HG03025 (cell line): ENCODE data around the gene KLRC1.
"Not testable (repeated sequence)": the region's sequence is repeated elsewhere in the genome, so short reads cannot be mapped to it uniquely, and the experiment has no call there.

Experiments
- ATAC-seq: cut with Tn5 transposase; IDR thresholded peaks from one replicate; pipeline ENCODE4 v1.9.1; 2021; ENCODE audit warnings: mild to moderate bottlenecking, moderate library complexity; ENCODE audit not compliant: unreplicated experiment, low FRiP score

The KLRC1 gene

DNA sequence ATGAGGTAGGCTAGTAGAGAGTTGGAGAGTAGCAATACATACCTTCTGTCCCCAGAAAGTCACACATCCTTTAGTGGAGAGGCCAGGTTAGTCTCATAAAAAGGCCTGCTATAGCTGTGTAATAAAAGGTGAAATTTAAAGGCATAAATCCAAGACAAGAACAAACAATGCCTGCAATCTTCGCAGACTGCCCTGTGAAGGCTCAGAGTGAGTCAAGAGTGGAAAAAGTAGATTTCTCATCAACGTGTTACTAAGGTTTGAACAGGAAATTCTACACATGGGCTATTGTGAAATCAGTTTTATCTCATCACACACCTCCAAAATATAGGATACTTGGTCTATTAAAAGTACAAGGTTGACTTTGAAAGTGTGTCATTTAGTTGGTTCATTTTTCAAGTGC, at the start of gene KLRC1:
Gene KLRC1 (minus strand): TSS at position 222 of the 400 bp plus-strand sequence. CDS start 2,221 bp downstream, outside the sequence.
- no peak for ATAC-seq

- no peak for ATAC-seq
Measured at GRCh38 chr12:10501030-10501429, 47.9 kb upstream of the KLRC1 start.

GRCh38 chr12:10498042-10498441, 44.9 kb upstream of the KLRC1 start:
- ATAC-seq: no peak

DNA sequence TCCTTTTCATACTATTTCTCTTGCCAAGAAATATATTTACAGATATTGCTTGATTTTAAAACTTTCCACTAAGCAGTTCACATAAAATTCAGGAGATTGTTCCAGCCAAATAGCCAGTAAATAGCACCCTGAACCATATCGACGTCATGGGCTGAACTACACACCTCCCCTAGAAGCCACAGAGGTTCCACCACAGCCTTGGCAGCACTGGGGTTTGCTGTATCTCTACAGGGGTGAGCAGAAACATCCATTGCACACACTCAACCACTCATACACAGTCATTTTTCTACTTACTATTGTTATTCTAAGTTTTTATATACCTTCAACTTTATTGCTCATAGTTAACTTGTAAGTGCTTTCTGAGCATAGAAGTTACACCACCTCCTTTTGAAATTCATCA, 44.4 kb upstream of the KLRC1 start:
- ATAC-seq: no peak

DNA sequence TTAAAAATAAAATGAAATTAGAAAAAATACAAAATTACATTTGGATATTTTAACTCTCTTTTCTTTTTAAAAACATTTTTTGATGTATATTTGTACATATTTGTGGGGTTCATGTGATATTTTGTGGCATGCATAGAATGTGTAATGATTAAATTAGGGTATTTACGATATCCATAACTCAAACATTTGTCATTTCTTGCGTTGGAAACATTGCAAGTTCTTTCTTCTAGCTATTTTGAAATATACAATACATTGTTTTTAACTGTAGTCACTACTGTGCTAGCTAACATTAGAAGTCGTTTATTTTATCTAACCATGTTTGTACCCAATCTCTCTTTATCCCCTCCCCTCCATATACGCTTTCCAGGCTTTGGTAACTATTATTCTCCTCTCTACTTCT, 38.6 kb upstream of the KLRC1 start:
- no peak for ATAC-seq

- not testable (repeated sequence) for ATAC-seq
Measured at GRCh38 chr12:10487328-10487727, 34.2 kb upstream of the KLRC1 start.

DNA sequence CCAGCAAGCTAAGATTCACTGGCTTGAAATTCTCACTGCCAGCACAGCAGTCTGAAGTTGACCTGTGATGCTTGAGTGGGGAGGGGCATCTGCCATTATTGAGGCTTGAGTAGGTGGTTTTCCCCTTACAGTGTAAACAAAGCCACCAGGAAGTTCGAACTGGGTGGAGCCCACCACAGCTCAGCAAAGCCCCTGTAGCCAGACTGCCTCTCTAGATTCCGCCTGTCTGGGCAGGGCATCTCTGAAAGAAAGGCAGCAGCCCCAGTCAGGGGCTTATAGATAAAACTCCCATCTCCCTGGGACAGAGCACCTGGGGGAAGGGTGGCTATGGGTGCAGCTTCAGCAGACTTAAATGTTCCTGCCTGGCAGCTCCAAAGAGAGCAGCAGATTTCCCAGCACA, 28.7 kb upstream of the KLRC1 start:
- ATAC-seq: not testable (repeated sequence)

GRCh38 chr12:10472808-10473207, 19.6 kb upstream of the KLRC1 start:
- not testable (repeated sequence) for ATAC-seq

DNA sequence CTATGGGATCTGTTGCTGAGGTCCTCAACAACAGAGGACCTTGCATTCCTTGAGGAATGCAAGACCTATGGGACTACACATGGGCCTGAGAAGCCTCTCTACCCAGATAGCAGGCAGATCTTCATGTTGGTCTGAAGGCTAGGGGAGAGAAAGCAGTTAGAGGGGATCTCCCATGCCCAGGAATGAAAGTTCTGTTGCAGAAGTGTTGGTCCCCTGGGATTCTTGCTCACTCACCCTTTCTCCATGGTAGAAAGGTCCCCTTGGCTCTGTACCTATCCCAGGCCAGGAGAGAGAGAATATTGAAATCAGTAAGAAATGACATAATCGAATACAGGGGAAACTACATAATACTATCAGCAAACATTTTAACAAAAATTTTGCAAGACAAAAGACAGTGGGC, 16.5 kb upstream of the KLRC1 start:
- ATAC-seq: no peak

GRCh38 chr12:10466311-10466710, 13.1 kb upstream of the KLRC1 start:
- no peak for ATAC-seq

- ATAC-seq: no peak
Measured at GRCh38 chr12:10457760-10458159, 4.6 kb upstream of the KLRC1 start.

DNA sequence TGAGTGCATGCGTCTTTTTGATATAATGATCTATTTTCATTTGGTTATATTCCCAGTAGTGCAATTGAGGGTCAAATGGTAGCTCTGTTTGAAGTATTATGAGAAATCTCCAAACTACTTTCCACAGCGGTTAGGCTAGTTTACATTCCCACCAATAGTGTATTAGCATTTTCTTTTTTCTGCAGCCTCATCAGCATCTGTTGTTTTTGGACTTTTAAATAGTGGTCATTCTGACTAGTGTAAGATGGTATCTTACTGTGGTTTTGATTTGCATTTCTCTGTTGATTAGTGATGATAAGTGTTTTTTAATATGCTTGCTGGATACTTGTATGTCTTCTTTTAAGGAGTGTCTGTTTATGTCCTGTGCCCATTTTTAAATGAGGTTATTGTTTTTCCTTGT, 3.7 kb upstream of the KLRC1 start:
- no peak for ATAC-seq

DNA sequence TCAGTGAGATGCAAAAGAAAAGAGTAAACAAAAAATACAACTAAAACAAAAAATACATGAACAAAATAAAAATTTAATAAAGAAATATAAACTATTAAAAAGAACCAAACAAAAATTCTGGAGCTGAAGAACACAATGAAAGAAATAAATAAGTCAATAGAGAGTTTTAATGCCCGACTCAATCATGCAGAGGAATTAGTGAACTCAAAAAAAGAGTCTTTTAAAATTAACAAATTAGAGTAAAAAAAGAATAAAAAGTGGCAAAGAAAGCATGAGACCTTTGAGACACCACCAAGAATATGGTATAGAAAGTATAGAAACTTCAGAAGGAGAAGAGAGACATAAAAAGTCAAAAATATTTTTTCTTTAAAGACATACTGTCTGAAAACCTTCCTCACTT, 2.6 kb upstream of the KLRC1 start:
- ATAC-seq: no peak

- ATAC-seq: no peak
Measured at GRCh38 chr12:10454531-10454930, 1.4 kb upstream of the KLRC1 start.

DNA sequence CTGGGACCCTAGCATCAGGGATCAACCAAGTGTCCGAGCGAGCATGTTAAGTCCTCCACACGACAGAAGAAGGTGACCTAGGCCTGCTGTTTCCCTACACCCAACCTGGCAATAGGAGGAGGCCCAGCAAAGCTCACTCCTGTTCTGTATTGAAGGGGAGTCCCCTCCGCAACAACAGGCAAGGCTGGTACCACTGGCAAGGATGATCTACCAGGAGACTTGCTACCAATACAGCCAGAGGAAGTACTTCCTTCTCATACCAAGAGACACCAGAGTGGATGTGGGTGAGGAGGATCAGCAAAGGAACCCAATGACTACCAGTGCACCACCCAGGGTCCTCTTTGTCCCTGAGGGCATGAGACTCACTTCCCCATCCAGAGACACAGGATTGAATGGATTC, 4.9 kb downstream of the KLRC1 start:
- no peak for ATAC-seq

DNA sequence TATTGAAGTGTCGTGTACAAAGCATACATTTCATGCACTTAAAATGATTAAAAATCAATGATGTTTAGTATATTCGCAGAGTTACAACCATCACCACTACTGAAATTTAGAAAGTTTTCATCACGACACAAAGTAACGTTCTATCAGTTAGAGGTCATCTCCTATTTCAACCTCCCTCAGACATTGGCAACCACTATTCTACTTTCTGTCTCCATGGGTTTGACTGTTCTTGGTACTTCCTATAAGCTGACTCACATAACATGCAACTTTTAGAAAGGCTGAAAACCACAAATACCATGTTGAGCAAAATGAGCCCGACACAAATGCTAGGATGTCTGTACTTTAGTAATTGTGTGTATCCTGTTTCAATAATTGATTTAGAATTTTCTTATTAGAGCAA, 7.1 kb downstream of the KLRC1 start:
- not testable (repeated sequence) for ATAC-seq

GRCh38 chr12:10441144-10441543, 12.0 kb downstream of the KLRC1 start:
- not testable (repeated sequence) for ATAC-seq

GRCh38 chr12:10439608-10440274, 13.4 kb downstream of the KLRC1 start:
- ATAC-seq: not testable (repeated sequence)

- not testable (repeated sequence) for ATAC-seq
Measured at GRCh38 chr12:10437601-10438000, 15.6 kb downstream of the KLRC1 start.

DNA sequence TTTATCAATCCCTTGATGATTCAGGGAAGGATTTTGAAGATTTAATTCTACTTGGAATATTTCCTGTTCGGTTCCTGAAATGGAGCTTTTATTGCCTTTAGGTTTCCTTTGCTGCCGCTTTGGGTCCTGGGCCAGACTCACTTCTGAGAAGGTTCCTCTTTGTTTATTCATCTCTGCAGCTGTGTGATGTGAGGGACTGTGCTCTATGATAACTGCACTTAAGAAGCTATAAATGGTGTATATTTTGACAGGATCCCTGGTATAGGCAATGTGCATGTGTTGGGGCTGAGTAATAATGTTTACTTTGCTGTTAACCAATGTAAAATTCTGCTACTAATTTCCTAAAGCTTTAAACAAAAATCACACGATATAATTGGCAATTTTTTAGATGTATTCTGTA, 17.4 kb downstream of the KLRC1 start, which contains the start of gene KLRC2:
Gene KLRC2 (minus strand): TSS at position 195 of the 400 bp plus-strand sequence. CDS start 24 bp downstream, at position 171.
- ATAC-seq: not testable (repeated sequence)

GRCh38 chr12:10430623-10431022, 22.6 kb downstream of the KLRC1 start:
- ATAC-seq: not testable (repeated sequence)

DNA sequence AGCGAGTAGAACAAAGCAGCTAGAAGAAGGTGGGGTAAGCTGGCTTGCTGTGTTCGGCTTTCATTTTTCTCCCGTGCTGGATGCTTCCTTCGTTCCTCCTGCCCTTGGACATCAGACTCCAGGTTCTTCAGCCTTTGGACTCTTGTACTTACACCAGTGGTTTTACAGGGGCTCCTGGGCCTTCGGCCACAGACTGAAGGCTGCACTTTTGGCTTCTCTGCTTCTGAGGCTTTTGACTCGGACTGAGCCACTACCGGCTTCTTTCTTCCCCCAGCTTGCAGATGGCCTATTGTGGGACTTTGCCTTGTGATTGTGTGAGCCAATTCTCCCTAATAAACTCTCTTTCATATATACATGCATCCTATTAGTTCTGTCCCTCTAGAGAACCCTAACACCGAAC, 27.2 kb downstream of the KLRC1 start:
- not testable (repeated sequence) for ATAC-seq
